Psoas muscle (tissue), 7 donors: ENCODE data around the gene LOC128125822.
A peak's percentile ranks its signal among the peaks of the same experiment; 100 is the strongest.

Source experiments
- ATAC-seq, 4 donors: fragments of 200-7000 bp; cut with Tn5 transposase; one replicate each; pipeline ENCODE4 v1.9.1; 2020; ENCODE audit warnings: moderate library complexity in 3 of 4, mild to moderate bottlenecking in 2 of 4
- DNase-seq, 2 donors: peaks; one replicate each; pipeline ENCODE4 v3.0.0-alpha.2; 2020
- H3K27ac ChIP-seq: fragments of 200-600 bp; one replicate; pipeline ENCODE4 v1.8.0; 2022
- H3K27me3 ChIP-seq, 3 donors: fragments of 200-600 bp in 1 of 3; one replicate each; pipeline versions ENCODE4 v1.6.1 to v1.8.0; 2013 to 2022; ENCODE audit warnings: low read length in 2 of 3, mild to moderate bottlenecking in 2 of 3, moderate library complexity in 1 of 3; ENCODE audit not compliant: insufficient read depth in 3 of 3
- H3K36me3 ChIP-seq, 2 donors: fragments of 200-600 bp in 1 of 2; one replicate each; pipeline versions ENCODE4 v1.6.1 to v1.8.0; 2013 to 2022; ENCODE audit warnings: low read depth in 1 of 2, mild to moderate bottlenecking in 1 of 2, moderate library complexity in 1 of 2; ENCODE audit not compliant: insufficient read depth in 1 of 2
- H3K4me1 ChIP-seq: fragments of 200-600 bp; one replicate; pipeline ENCODE4 v1.8.0; 2022
- H3K4me3 ChIP-seq: fragments of 200-600 bp; one replicate; pipeline ENCODE4 v1.8.0; 2022; ENCODE audit warnings: mild to moderate bottlenecking
- H3K9me3 ChIP-seq: fragments of 200-600 bp; one replicate; pipeline ENCODE4 v1.8.0; 2022
- CTCF ChIP-seq: fragments of 200-600 bp; IDR thresholded peaks from one replicate; pipeline ENCODE4 v1.8.0; 2022; ENCODE audit warnings: antibody characterized with exemption
- WGBS, 3 donors: extraction: QIAGEN DNeasy Blood & Tissue Kit; methylation state at CpG; one replicate each; pipeline versions ENCODE4 v1.1.6 to v1.1.7; 2013; 5-methylcytosine and 5-hydroxymethylcytosine counted together
- intact Hi-C, 2 donors: fragments of 100-400 bp; cut with DNase I; formaldehyde crosslinking; loops; one replicate each; pipeline versions ENCODE4 v1.11.0 to v1.14.2; 2022
- donor health status: healthy with polysubstance abuse.
- donor health status: DM: no; HTN: no; CAD: no; lungs with moderate emphysema.
- donor health status: Bipolar disorder and iron deficiency.
- donor health status: healthy.
- donor health status: DM: yes; HTN: yes; CAD: no.
- donor health status: DM: no; HTN: no; CAD: no.
- donor health status: DM: yes; HTN: yes; CAD: no.

The LOC128125822 gene

GRCh38 chr6:63589952-63590411, 17.7 kb downstream of the LOC128125822 start:
- Histone ChIP-seq H3K36me3 (no peaks in the 10 kb centered on the region), H3K4me1 (no peaks in the 10 kb centered on the region), H3K9me3 (no peaks in the 10 kb centered on the region), H3K27me3 (no peaks in the 10 kb centered on the region), H3K27ac (no peak overlapping the region), H3K4me3 (no peak overlapping the region)
- intact Hi-C loops, result no loop called here
- no peak for TF ChIP-seq CTCF
- no peak for DNase-seq
- no peak for ATAC-seq
- 68 to 79% (median 73%) methylated on average over 2 of the region's 2 CpGs for WGBS, 3 donors

DNA sequence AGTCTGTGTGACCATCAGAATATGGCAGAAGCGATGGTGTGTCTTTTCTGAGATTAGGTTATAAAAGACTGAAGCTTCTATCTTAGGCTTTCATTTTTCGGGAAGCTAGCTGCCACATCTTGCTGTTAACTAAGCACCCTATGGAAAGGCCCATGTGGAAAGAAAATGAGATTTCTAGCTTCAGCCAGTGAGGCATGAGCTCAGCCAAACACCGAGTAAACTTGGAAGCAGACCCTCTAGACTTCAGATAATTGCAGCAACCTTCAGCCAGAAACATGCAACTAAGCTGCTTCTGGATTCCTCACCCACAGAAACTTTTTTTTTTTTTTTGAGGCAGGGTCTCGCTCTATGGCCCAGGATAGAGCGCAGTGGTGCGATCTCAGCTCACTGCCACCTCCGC, 20.6 kb downstream of the LOC128125822 start:
- ATAC-seq (no peak), DNase-seq (no peak)
- TF ChIP-seq CTCF, result no peak
- Histone ChIP-seq H3K4me1 (peaks cover 3% of the 10 kb centered on the region), H3K27ac (no peak overlapping the region), H3K27me3 (no peaks in the 10 kb centered on the region), H3K9me3 (no peaks in the 10 kb centered on the region), H3K36me3 (no peaks in the 10 kb centered on the region), H3K4me3 (no peak overlapping the region)
- intact Hi-C loops, result no loop called here
- 89 to 90% (median 90%) methylated on average over 7 of the region's 7 CpGs for WGBS, 3 donors

DNA sequence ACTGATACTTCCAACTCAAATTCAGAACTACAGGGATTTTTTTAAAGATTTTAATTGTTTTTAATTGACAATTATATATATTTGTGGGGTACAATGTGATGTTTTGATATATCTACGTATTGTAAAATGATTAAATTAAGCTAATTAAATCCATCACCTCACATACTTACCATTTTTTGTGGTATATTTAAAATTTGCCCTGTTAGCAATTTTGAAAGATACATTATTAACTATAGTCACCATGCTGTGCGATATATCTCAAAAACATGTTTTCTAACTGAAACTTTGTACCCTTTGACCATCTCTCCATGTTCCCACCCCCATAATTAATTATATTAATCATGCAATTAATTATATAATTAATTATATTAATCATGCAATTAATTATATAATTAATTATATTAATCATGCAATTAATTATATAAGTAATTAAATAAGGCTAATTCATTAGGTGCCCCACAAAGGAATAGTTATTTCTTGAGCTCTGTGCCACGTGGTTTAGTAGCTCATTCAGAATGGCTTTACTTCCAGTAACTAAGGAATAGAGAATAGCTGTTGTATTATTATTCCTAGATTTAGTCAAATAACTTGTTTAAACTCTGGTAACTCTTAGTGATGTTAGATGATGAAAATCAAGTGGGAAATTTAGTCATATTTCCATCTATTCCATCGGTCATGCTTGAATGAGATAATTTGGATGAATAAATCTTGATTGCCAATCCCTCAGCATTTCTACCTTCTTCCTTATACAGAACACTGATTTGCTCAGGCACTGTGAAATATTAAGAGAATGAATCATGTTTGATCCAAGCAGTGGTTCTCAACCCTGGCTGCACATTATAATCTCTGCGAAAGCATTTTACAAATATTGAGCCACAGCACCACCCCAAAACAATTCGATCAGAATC, 25.1 kb downstream of the LOC128125822 start:
- no peak for TF ChIP-seq CTCF
- DNase-seq (no peak), ATAC-seq (peak; percentile 23 to 44 (median 34))
- no peaks in the 10 kb centered on the region for H3K36me3 ChIP-seq
- no peak overlapping the region for H3K27ac ChIP-seq
- no peaks in the 10 kb centered on the region for H3K9me3 ChIP-seq
- no peaks in the 10 kb centered on the region for H3K27me3 ChIP-seq
- intact Hi-C loops, result loop anchor here (2.0 kb wide), 1 partner anchor 167 kb away; no protein-coding TSS in a partner anchor
- H3K4me1 ChIP-seq, result peaks cover 6% of the 10 kb centered on the region
- H3K4me3 ChIP-seq, result peak overlapping the region; percentile 75
- WGBS, 3 donors, result 53 to 56% (median 56%) methylated on average over 6 of the region's 6 CpGs

DNA sequence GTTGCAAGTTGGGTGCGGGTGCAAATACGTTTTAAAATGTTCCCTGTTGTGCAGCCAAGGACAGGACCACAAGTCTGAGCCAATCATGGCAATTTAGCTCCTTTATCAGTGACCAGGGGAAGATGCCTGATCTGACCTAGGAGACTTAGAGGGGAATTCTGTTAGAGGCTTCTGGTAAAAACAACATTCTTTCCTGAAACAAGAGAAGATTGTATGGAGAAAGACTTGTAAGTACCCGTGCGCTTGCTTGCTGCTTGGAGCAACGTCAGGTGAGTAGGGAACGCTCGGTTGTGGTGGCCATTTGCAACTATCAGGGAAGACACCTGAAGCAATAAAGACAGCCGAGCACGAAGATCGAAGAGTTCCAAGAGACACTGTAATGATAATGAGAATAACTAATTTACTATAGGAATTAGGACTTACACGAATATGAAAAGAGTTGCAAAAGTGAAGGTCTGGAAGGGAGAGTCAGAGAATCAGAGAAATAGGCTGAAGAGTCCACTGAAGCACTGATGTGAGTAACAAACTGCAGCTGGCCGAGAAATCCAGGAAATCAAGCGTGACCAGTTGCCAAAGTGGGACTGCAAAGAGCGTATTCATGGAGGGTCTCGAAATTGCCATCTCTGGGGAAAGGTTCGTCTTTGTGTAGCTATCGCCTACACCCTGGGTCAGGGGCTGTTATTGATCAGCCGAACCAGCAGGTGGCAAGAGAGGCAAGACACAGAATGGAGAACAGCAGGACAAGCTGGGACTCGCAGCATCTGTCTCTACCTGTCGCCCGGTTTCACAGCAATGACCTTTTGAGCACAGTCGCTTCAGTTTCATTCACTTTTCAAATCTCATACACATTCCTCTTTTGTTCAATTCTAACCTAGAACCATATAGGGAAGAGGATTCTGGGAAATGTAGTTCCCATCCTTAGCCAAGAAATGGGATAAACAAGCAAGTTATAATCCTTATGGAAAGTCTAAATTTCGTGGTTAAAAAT, 26.1 kb downstream of the LOC128125822 start:
- WGBS, 3 donors, result 2 to 3% (median 3%) methylated on average over 23 of the region's 23 CpGs
- peak overlapping the region; percentile 75 for H3K4me3 ChIP-seq
- peak; percentile 57 to 76 for DNase-seq
- peak; percentile 89 for TF ChIP-seq CTCF
- peak; percentile 91 to 99 (median 94) for ATAC-seq
- no peaks in the 10 kb centered on the region for H3K9me3 ChIP-seq
- H3K27ac ChIP-seq, result no peak overlapping the region
- H3K36me3 ChIP-seq, result no peaks in the 10 kb centered on the region
- no peaks in the 10 kb centered on the region for H3K27me3 ChIP-seq
- H3K4me1 ChIP-seq, result peaks cover 6% of the 10 kb centered on the region
- intact Hi-C loops, result loop anchor here (2.0 kb wide), 1 partner anchor 166 kb away; no protein-coding TSS in a partner anchor
